Erythroblast (primary cell): ENCODE data around the gene LAMB4.

Experiments
- GATA1 ChIP-seq: IDR thresholded peaks from 2 replicates; pipeline ENCODE4 v1.6.1; 2011; ENCODE audit warnings: low read depth, mild to moderate bottlenecking, control low read depth, low read length, moderate library complexity
- POLR2A ChIP-seq: IDR thresholded peaks from 2 replicates; pipeline ENCODE4 v1.6.1; 2011; ENCODE audit warnings: mild to moderate bottlenecking, low read length

DNA sequence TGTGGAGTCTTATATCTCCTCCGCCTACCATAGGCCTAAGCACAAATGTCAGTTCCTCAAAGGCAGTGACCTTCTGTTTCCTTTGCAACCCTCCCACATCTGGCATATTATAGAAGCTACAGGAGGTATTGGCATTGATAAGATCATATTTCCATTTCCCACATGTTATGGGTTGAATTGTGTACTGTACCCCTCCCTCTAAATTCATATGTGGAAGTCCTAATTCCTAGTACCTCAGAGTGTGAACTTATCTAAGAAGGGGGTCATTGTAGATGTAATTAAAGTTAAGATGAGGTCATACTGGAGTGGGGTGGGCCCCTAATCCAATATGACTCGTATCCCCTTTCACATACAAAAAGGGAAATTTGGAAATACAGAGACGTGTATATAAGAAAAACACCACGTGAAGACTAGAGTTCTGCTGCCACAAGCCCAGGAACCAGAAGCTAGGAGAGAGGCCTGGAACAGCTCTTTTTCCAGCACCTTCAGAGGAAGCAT lies 6.1 kb upstream of the LAMB4 start:
- TF ChIP-seq POLR2A (no peak), GATA1 (no peak)
